ENCODE results near the gene NKX6-2.

DNA sequence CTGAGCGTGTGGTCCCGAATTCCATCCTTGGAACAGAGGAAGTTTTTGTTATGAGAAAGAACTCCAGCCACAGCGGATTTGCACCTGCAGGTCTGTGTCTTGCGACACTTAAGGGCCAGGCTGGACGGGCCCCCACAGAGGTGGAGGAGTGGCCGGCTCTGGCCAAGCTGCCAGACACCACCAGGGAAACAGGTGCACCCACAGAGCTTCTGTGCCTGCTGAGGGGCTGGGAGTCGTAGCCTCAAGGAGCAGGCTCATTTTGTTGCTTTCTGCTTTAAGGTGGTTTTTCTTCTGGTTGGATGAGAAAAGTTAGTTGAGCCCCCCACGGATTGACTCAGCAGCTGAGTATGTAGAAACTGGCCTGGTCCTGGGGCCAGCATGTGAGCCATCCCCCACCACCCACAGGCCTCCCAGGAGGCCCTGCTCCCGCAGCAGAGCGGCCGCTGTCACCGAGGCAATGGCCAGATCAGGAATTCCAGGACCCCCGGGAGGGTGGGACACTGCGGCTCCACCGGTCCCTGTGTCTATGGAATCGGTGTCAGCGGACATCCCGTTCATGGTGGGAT lies 41.9 kb downstream of the NKX6-2 start:
- TF ChIP-seq, protein P1, sequence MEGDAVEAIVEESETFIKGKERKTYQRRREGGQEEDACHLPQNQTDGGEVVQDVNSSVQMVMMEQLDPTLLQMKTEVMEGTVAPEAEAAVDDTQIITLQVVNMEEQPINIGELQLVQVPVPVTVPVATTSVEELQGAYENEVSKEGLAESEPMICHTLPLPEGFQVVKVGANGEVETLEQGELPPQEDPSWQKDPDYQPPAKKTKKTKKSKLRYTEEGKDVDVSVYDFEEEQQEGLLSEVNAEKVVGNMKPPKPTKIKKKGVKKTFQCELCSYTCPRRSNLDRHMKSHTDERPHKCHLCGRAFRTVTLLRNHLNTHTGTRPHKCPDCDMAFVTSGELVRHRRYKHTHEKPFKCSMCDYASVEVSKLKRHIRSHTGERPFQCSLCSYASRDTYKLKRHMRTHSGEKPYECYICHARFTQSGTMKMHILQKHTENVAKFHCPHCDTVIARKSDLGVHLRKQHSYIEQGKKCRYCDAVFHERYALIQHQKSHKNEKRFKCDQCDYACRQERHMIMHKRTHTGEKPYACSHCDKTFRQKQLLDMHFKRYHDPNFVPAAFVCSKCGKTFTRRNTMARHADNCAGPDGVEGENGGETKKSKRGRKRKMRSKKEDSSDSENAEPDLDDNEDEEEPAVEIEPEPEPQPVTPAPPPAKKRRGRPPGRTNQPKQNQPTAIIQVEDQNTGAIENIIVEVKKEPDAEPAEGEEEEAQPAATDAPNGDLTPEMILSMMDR (IDR thresholded peaks at IDR 0.05): no peak
- TF ChIP-seq EZH2phosphoT487 (IDR thresholded peaks at IDR 0.05): no peak

Data from neural progenitor cell (in vitro differentiated cells).